ENCODE results near the gene SCMH1.

Gene SCMH1

GRCh38 chr1:41174170-41174569 is 67.9 kb downstream of the SCMH1 start:
- H3K27me3 ChIP-seq (ENCODE audit: control insufficient read depth in 1 of 2, insufficient read depth in 1 of 2, low read length in 2 of 2) = no peaks in the 10 kb centered on the region
- no peak overlapping the region for H2AFZ ChIP-seq (ENCODE audit: low read depth, low read length)
- H4K8ac ChIP-seq (ENCODE audit: low read length) = no peak overlapping the region
- peaks cover 5% of the 10 kb centered on the region for H3K9me3 ChIP-seq (ENCODE audit: control insufficient read depth, low read length)
- H3K4me2 ChIP-seq (ENCODE audit: low read length, poor library complexity, severe bottlenecking) = no peak overlapping the region
- H3K36me3 ChIP-seq (ENCODE audit: control insufficient read depth in 1 of 2, insufficient read depth in 2 of 2, low read depth in 1 of 2, low read length in 2 of 2) = no peaks in the 10 kb centered on the region
- H3K4ac ChIP-seq (ENCODE audit: low read depth in 1 of 2, low read length in 2 of 2) = no peak overlapping the region
- no peak overlapping the region for H3K27ac ChIP-seq (ENCODE audit: low read length, poor library complexity, severe bottlenecking)
- no peak for DNase-seq
- H2BK5ac ChIP-seq (ENCODE audit: low read depth, low read length, poor library complexity, severe bottlenecking) = no peak overlapping the region
- no peak overlapping the region for H4K91ac ChIP-seq (ENCODE audit: low read length)
- H3K23ac ChIP-seq (ENCODE audit: low read length in 2 of 2) = no peak overlapping the region
- no peak overlapping the region for H2BK120ac ChIP-seq (ENCODE audit: low read depth, low read length)
- H3K4me1 ChIP-seq (ENCODE audit: control insufficient read depth, insufficient read depth, low read depth, low read length) = no peaks in the 10 kb centered on the region
- no peak overlapping the region for H3K14ac ChIP-seq (ENCODE audit: low read length in 2 of 2)
- no peak overlapping the region for H3K18ac ChIP-seq (ENCODE audit: low read depth in 1 of 2, low read length in 2 of 2)
- no peak overlapping the region for H2BK12ac ChIP-seq (ENCODE audit: low read length in 2 of 2)
- 100% methylated on average over 1 of the region's 1 CpG for WGBS
- H3K9ac ChIP-seq (ENCODE audit: low read length) = no peak overlapping the region
- no peak overlapping the region for H2AK5ac ChIP-seq (ENCODE audit: low read length, severe bottlenecking)
- no peak overlapping the region for H2BK15ac ChIP-seq (ENCODE audit: low read depth, poor library complexity, severe bottlenecking)
- H3K79me1 ChIP-seq (replicated peaks; ENCODE audit: low read length, poor library complexity, severe bottlenecking) = peaks cover 14% of the 10 kb centered on the region
- H3K4me3 ChIP-seq (ENCODE audit: insufficient read depth in 1 of 2, low read depth in 1 of 2, low read length in 2 of 2) = no peak overlapping the region

GRCh38 chr1:41173651-41174050 is 68.5 kb downstream of the SCMH1 start:
- Histone ChIP-seq H3K4ac (ENCODE audit: low read depth in 1 of 2, low read length in 2 of 2) (no peak overlapping the region), H3K9me3 (ENCODE audit: control insufficient read depth, low read length) (peaks cover 11% of the 10 kb centered on the region), H2AFZ (ENCODE audit: low read depth, low read length) (no peak overlapping the region), H4K91ac (ENCODE audit: low read length) (no peak overlapping the region), H2BK12ac (ENCODE audit: low read length in 2 of 2) (no peak overlapping the region), H3K4me2 (ENCODE audit: low read length, poor library complexity, severe bottlenecking) (no peak overlapping the region), H3K14ac (ENCODE audit: low read length in 2 of 2) (no peak overlapping the region), H3K4me1 (ENCODE audit: control insufficient read depth, insufficient read depth, low read depth, low read length) (no peaks in the 10 kb centered on the region), H3K23ac (ENCODE audit: low read length in 2 of 2) (no peak overlapping the region), H2BK5ac (ENCODE audit: low read depth, low read length, poor library complexity, severe bottlenecking) (no peak overlapping the region), H3K27ac (ENCODE audit: low read length, poor library complexity, severe bottlenecking) (no peak overlapping the region), H3K9ac (ENCODE audit: low read length) (no peak overlapping the region), H3K18ac (ENCODE audit: low read depth in 1 of 2, low read length in 2 of 2) (no peak overlapping the region), H2BK15ac (ENCODE audit: low read depth, poor library complexity, severe bottlenecking) (no peak overlapping the region), H3K79me1 (replicated peaks; ENCODE audit: low read length, poor library complexity, severe bottlenecking) (peaks cover 17% of the 10 kb centered on the region), H3K36me3 (ENCODE audit: control insufficient read depth in 1 of 2, insufficient read depth in 2 of 2, low read depth in 1 of 2, low read length in 2 of 2) (no peaks in the 10 kb centered on the region), H2AK5ac (ENCODE audit: low read length, severe bottlenecking) (no peak overlapping the region), H3K4me3 (ENCODE audit: insufficient read depth in 1 of 2, low read depth in 1 of 2, low read length in 2 of 2) (no peak overlapping the region), H4K8ac (ENCODE audit: low read length) (no peak overlapping the region), H2BK120ac (ENCODE audit: low read depth, low read length) (no peak overlapping the region), H3K27me3 (ENCODE audit: control insufficient read depth in 1 of 2, insufficient read depth in 1 of 2, low read length in 2 of 2) (no peaks in the 10 kb centered on the region)
- DNase-seq = no peak

GRCh38 chr1:41171266-41171874 is 70.7 kb downstream of the SCMH1 start:
- Histone ChIP-seq H3K27me3 (ENCODE audit: control insufficient read depth in 1 of 2, insufficient read depth in 1 of 2, low read length in 2 of 2) (no peaks in the 10 kb centered on the region), H2BK120ac (ENCODE audit: low read depth, low read length) (no peak overlapping the region), H3K4me1 (ENCODE audit: control insufficient read depth, insufficient read depth, low read depth, low read length) (no peaks in the 10 kb centered on the region), H3K36me3 (ENCODE audit: control insufficient read depth in 1 of 2, insufficient read depth in 2 of 2, low read depth in 1 of 2, low read length in 2 of 2) (no peaks in the 10 kb centered on the region), H2BK12ac (ENCODE audit: low read length in 2 of 2) (no peak overlapping the region), H3K4me2 (ENCODE audit: low read length, poor library complexity, severe bottlenecking) (no peak overlapping the region), H3K14ac (ENCODE audit: low read length in 2 of 2) (no peak overlapping the region), H2AFZ (ENCODE audit: low read depth, low read length) (no peak overlapping the region), H3K4ac (ENCODE audit: low read depth in 1 of 2, low read length in 2 of 2) (no peak overlapping the region), H4K91ac (ENCODE audit: low read length) (no peak overlapping the region), H3K18ac (ENCODE audit: low read depth in 1 of 2, low read length in 2 of 2) (no peak overlapping the region), H3K9ac (ENCODE audit: low read length) (no peak overlapping the region), H4K8ac (ENCODE audit: low read length) (no peak overlapping the region), H2AK5ac (ENCODE audit: low read length, severe bottlenecking) (no peak overlapping the region), H3K4me3 (ENCODE audit: insufficient read depth in 1 of 2, low read depth in 1 of 2, low read length in 2 of 2) (no peak overlapping the region), H3K9me3 (ENCODE audit: control insufficient read depth, low read length) (peaks cover 33% of the 10 kb centered on the region), H3K23ac (ENCODE audit: low read length in 2 of 2) (no peak overlapping the region), H3K79me1 (replicated peaks; ENCODE audit: low read length, poor library complexity, severe bottlenecking) (peaks cover 17% of the 10 kb centered on the region), H3K27ac (ENCODE audit: low read length, poor library complexity, severe bottlenecking) (no peak overlapping the region), H2BK15ac (ENCODE audit: low read depth, poor library complexity, severe bottlenecking) (no peak overlapping the region), H2BK5ac (ENCODE audit: low read depth, low read length, poor library complexity, severe bottlenecking) (no peak overlapping the region)
- no CpG with 5 or more reads among the region's 1 CpG for WGBS
- DNase-seq = no peak

- peaks cover 38% of the 10 kb centered on the region for H3K9me3 ChIP-seq (ENCODE audit: control insufficient read depth, low read length)
- no peak overlapping the region for H3K9ac ChIP-seq (ENCODE audit: low read length)
- H3K14ac ChIP-seq (ENCODE audit: low read length in 2 of 2) = no peak overlapping the region
- H3K4ac ChIP-seq (ENCODE audit: low read depth in 1 of 2, low read length in 2 of 2) = no peak overlapping the region
- H2AFZ ChIP-seq (ENCODE audit: low read depth, low read length) = no peak overlapping the region
- H2AK5ac ChIP-seq (ENCODE audit: low read length, severe bottlenecking) = no peak overlapping the region
- H2BK120ac ChIP-seq (ENCODE audit: low read depth, low read length) = no peak overlapping the region
- H4K91ac ChIP-seq (ENCODE audit: low read length) = no peak overlapping the region
- no peak overlapping the region for H3K18ac ChIP-seq (ENCODE audit: low read depth in 1 of 2, low read length in 2 of 2)
- no peak overlapping the region for H3K23ac ChIP-seq (ENCODE audit: low read length in 2 of 2)
- no peak overlapping the region for H3K27ac ChIP-seq (ENCODE audit: low read length, poor library complexity, severe bottlenecking)
- H3K79me1 ChIP-seq (replicated peaks; ENCODE audit: low read length, poor library complexity, severe bottlenecking) = peaks cover 11% of the 10 kb centered on the region
- H2BK15ac ChIP-seq (ENCODE audit: low read depth, poor library complexity, severe bottlenecking) = no peak overlapping the region
- H3K4me1 ChIP-seq (ENCODE audit: control insufficient read depth, insufficient read depth, low read depth, low read length) = no peaks in the 10 kb centered on the region
- no peak overlapping the region for H2BK12ac ChIP-seq (ENCODE audit: low read length in 2 of 2)
- no peak for DNase-seq
- H3K4me2 ChIP-seq (ENCODE audit: low read length, poor library complexity, severe bottlenecking) = no peak overlapping the region
- no peaks in the 10 kb centered on the region for H3K36me3 ChIP-seq (ENCODE audit: control insufficient read depth in 1 of 2, insufficient read depth in 2 of 2, low read depth in 1 of 2, low read length in 2 of 2)
- H2BK5ac ChIP-seq (ENCODE audit: low read depth, low read length, poor library complexity, severe bottlenecking) = no peak overlapping the region
- no peaks in the 10 kb centered on the region for H3K27me3 ChIP-seq (ENCODE audit: control insufficient read depth in 1 of 2, insufficient read depth in 1 of 2, low read length in 2 of 2)
- WGBS = 98% methylated on average over 3 of the region's 3 CpGs
- no peak overlapping the region for H4K8ac ChIP-seq (ENCODE audit: low read length)
- no peak overlapping the region for H3K4me3 ChIP-seq (ENCODE audit: insufficient read depth in 1 of 2, low read depth in 1 of 2, low read length in 2 of 2)
Observed at GRCh38 chr1:41169799-41170180, 72.3 kb downstream of the SCMH1 start.
